AG04449 (cell line): ENCODE measurements around the gene KIT.

ENCODE experiments used
- CTCF ChIA-PET: fragments of 350-600 bp; formaldehyde crosslinking; extraction: SDS; loops from one replicate; lab custom pipeline; 2021; ENCODE audit warnings: antibody characterized with exemption; lab: Yijun Ruan, JAX
- POLR2A ChIA-PET: fragments of 400-600, 350-600 bp; formaldehyde crosslinking; extraction: SDS; loops from one replicate; lab custom pipeline; 2020; ENCODE audit warnings: antibody characterized with exemption, inconsistent platforms; lab: Yijun Ruan, JAX
- DNase-seq: peaks from one replicate; pipeline ENCODE4 v3.0.0-alpha.2; 2010; ENCODE audit warnings: low read depth, low spot score
- H3K4me3 ChIP-seq: 2 replicates; pipeline ENCODE4 v1.5.1; 2011; ENCODE audit warnings: low read depth, mild to moderate bottlenecking, control low read depth, low read length
- CTCF ChIP-seq: IDR thresholded peaks from one replicate; pipeline ENCODE4 v1.5.1; 2011; ENCODE audit warnings: mild to moderate bottlenecking, moderate library complexity, low read length, control low read depth, inconsistent platforms; ENCODE audit not compliant: insufficient read depth; ENCODE audit errors: missing control alignments

The KIT gene

DNA sequence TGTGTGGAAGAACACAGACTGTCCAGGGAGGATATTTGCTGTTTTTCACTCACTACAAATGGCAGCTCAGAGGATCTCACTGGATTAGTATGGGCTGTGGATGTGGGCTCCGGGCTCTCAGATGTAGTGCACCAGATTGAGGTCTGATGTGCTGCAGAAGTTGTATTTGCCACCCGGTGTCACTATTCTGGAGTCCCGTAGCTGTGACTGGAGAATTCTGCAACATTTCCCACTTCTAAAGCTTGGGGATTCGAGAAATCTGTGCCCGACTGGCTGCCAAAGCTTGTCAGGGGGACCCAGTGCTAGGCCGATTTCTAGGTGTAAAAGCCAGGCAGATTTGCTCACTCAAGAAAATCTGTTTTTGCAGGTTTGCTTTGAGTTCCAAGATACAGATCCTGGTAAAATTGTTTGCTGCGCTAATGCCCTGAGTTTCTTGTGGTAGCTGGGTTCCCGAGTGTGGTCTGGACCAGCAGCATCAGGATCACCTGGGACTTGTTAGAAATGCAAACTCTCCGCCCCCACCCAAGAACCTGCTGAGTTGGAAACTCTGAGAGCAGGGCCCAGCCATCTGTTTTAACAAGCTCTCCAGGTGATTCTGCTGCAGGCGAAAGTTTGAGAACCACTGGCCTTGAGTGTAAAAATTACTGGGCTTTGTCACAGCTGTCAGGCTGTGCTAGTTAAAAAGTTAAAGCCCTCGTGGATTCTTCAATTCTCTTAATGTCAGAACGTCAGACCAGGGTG, 18.1 kb downstream of the KIT start:
- no peak for DNase-seq
- no peak for TF ChIP-seq CTCF
- no peak overlapping the region for H3K4me3 ChIP-seq
- ChIA-PET POLR2A (no interaction called here), CTCF (interaction anchor here (0.7 to 1.0 kb wide), 2 partner anchors 49 to 91 kb away, joined by 3 read pairs; no protein-coding TSS in a partner anchor)

DNA sequence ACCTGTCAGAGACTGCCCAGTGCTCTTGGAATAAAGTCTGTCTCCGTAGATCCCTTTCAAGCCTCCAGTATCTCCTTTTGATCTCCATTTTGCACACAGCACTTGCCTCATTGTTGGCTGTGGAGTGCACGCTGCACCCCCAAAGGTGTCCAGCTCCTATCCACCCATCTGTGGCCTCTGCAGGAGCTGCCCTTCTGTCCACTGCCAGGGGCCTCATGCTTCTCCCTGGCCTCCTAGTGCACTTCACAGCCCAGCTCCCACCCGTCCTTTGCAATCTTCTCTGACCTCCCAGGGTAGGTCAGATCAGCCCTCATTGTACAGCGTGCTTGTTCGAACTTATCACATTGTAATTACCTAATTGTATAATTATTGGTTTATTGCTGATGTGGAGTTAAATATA, 18.9 kb downstream of the KIT start:
- no peak overlapping the region for H3K4me3 ChIP-seq
- CTCF ChIA-PET = interaction anchor here (1.0 kb wide), 1 partner anchor 48 kb away, joined by 3 read pairs; no protein-coding TSS in a partner anchor
- POLR2A ChIA-PET = no interaction called here
- TF ChIP-seq CTCF = no peak
- DNase-seq = no peak

GRCh38 chr4:54677416-54677815, 19.7 kb downstream of the KIT start:
- DNase-seq = no peak
- H3K4me3 ChIP-seq = no peak overlapping the region
- POLR2A ChIA-PET = no interaction called here
- no peak for TF ChIP-seq CTCF
- CTCF ChIA-PET = interaction anchor here (1.2 to 1.7 kb wide), 2 partner anchors 9 to 10 kb away, joined by 3 to 4 read pairs; no protein-coding TSS in a partner anchor

DNA sequence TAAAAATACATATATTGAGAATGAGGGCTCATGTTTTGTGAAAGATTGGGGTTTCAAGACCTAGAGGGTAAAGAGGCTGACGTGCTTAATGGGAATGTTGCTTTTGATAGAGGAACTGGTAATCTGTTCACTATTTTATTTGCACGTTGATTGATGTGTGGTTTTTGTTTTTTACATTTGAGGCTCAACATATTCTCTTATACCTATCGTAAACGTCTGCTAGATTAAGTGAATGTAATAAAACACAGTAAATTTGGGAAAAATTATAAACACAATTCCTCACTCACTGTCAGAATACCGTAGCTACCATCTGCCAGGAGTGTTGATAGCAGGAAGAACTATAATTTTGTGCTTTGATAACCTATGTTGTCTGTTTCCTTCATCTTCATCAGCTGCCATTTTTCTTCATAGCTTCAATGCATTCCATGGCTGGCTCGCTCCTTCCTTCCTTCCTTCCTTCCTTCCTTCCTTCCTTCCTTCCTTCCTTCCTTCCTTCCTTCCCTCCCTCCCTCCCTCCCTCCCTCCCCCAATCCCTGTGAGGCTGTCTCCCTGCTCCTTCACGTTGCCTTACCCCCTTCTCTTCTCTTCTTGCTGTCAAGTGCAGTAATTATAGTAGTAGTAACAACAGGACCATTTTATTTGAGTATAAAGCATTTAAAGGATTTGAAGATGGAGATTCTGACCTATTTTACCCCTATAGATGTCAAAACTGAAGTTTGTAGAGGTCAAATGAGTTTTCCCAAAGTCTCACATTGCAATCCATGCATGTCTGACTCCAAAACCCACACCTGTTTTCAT, 20.3 kb downstream of the KIT start:
- H3K4me3 ChIP-seq = no peak overlapping the region
- TF ChIP-seq CTCF = no peak
- no peak for DNase-seq
- ChIA-PET POLR2A (no interaction called here), CTCF (interaction anchor here (1.1 to 1.7 kb wide), 3 partner anchors 10 to 21 kb away, joined by 3 to 4 read pairs (median 3); no protein-coding TSS in a partner anchor)

DNA sequence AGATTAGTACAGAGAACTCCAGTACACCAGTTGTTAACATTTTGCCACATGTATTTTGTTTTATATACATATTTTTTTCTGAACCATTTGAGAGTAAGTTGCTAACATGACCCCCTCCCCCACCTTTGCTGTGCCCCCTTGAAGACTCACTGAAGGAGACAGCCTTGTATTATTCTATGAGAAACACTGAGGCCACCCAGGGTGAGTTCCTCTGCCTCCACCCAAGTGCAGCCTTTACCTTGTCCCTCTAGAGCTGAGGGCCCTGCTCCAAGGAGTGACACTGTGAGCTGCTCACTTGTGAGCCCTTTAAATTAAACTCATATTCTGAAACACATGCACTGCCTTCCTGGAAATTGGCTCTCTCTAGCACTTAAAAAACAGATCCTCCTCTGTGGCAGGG, 21.1 kb downstream of the KIT start:
- DNase-seq = no peak
- ChIA-PET CTCF (interaction anchor here (1.1 to 1.7 kb wide), 4 partner anchors 9 to 282 kb away, joined by 3 to 4 read pairs (median 3); no protein-coding TSS in a partner anchor), POLR2A (no interaction called here)
- no peak overlapping the region for H3K4me3 ChIP-seq
- no peak for TF ChIP-seq CTCF

- DNase-seq = no peak
- no peak for TF ChIP-seq CTCF
- ChIA-PET CTCF (interaction anchor here (1.1 kb wide), 1 partner anchor 281 kb away, joined by 3 read pairs; no protein-coding TSS in a partner anchor), POLR2A (no interaction called here)
- no peak overlapping the region for H3K4me3 ChIP-seq
Measured at GRCh38 chr4:54679813-54680212, 22.1 kb downstream of the KIT start.
